Osteocyte (in vitro differentiated cells): ENCODE measurements around the gene KIAA0232. TPM values are rescaled to one million over a fixed set of nuclear protein-coding genes. Genes with fewer than 3 reads are reported as not detected.
"Not testable (repeated sequence)": the region's sequence is repeated elsewhere in the genome, so short reads cannot be mapped to it uniquely, and the experiment has no call there.

Experiments used
- DNase-seq: peaks from one replicate; pipeline ENCODE4 v3.0.0; 2021; ENCODE audit warnings: mixed read lengths; ENCODE audit not compliant: unreplicated experiment; ENCODE audit errors: extremely low spot score
- H3K27ac Mint-ChIP-seq: one replicate; pipeline ENCODE4 v1.8.0; 2021; ENCODE audit warnings: mild to moderate bottlenecking, mixed read lengths; ENCODE audit not compliant: unreplicated experiment
- H3K27me3 Mint-ChIP-seq: one replicate; pipeline ENCODE4 v1.8.0; 2021; ENCODE audit warnings: mixed read lengths; ENCODE audit not compliant: unreplicated experiment
- H3K36me3 Mint-ChIP-seq: one replicate; pipeline ENCODE4 v1.8.0; 2021; ENCODE audit warnings: mixed read lengths; ENCODE audit not compliant: unreplicated experiment
- H3K4me1 Mint-ChIP-seq: one replicate; pipeline ENCODE4 v1.8.0; 2021; ENCODE audit warnings: mixed read lengths; ENCODE audit not compliant: unreplicated experiment
- H3K4me3 Mint-ChIP-seq: one replicate; pipeline ENCODE4 v1.8.0; 2021; ENCODE audit warnings: mild to moderate bottlenecking, moderate library complexity, mixed read lengths; ENCODE audit not compliant: unreplicated experiment
- H3K9me3 Mint-ChIP-seq: one replicate; pipeline ENCODE4 v1.8.0; 2021; ENCODE audit warnings: mixed read lengths; ENCODE audit not compliant: unreplicated experiment
- total RNA-seq: library from RNA; stranded (reverse); gene quantifications from 2 replicates; pipeline ENCODE4 v1.2.1, GENCODE V29; 2021
- TF ChIP-seq, protein P1 (sequence below): fragments of 200-600 bp; sonication (generic); IDR thresholded peaks from 2 replicates; pipeline ENCODE4 v1.5.0; 2021; ENCODE audit warnings: antibody characterized with exemption, mild to moderate bottlenecking, moderate library complexity

Gene KIAA0232
- total RNA-seq, 1 donor from 2014 or later = 27.1 TPM

DNA sequence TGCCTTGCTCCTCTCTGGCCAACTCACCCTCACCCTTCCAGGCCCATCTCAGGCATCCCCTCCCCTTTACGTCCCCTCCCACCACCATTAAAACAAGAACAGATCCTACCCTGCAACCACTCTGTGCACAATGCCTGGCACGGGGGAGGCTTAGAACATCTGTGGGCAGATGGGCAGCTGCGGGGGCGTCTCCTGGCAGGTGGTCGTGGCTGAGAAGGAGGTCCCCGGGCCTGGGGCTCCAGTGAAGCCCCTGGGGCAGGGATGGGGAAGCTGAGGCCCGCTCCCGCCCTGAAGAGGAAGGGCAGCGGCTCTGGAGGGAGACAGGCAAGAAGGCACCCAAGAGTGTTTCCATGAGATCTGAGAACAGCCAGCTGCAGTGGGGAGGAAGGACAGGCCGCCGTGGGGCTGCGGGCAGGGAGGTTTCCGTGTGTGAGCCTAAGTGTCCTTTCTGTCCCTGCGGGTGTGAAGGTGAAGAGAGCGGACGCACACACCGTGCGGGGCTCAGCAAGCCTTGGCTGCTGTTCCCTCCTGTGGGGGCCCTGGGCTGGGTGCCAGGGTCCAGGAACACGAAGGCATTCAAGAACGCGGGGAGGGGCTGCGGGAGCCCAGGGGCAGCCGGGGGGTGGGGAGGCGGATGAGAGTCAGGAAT is 119.3 kb downstream of the KIAA0232 start:
- H3K4me1 Mint-ChIP-seq = no peaks in the 10 kb centered on the region
- TF ChIP-seq, protein P1, sequence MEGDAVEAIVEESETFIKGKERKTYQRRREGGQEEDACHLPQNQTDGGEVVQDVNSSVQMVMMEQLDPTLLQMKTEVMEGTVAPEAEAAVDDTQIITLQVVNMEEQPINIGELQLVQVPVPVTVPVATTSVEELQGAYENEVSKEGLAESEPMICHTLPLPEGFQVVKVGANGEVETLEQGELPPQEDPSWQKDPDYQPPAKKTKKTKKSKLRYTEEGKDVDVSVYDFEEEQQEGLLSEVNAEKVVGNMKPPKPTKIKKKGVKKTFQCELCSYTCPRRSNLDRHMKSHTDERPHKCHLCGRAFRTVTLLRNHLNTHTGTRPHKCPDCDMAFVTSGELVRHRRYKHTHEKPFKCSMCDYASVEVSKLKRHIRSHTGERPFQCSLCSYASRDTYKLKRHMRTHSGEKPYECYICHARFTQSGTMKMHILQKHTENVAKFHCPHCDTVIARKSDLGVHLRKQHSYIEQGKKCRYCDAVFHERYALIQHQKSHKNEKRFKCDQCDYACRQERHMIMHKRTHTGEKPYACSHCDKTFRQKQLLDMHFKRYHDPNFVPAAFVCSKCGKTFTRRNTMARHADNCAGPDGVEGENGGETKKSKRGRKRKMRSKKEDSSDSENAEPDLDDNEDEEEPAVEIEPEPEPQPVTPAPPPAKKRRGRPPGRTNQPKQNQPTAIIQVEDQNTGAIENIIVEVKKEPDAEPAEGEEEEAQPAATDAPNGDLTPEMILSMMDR = no peak
- no peaks in the 10 kb centered on the region for H3K9me3 Mint-ChIP-seq
- H3K27me3 Mint-ChIP-seq = no peaks in the 10 kb centered on the region
- no peak overlapping the region for H3K4me3 Mint-ChIP-seq
- no peak overlapping the region for H3K27ac Mint-ChIP-seq
- H3K36me3 Mint-ChIP-seq = no peaks in the 10 kb centered on the region
- no peak for DNase-seq

DNA sequence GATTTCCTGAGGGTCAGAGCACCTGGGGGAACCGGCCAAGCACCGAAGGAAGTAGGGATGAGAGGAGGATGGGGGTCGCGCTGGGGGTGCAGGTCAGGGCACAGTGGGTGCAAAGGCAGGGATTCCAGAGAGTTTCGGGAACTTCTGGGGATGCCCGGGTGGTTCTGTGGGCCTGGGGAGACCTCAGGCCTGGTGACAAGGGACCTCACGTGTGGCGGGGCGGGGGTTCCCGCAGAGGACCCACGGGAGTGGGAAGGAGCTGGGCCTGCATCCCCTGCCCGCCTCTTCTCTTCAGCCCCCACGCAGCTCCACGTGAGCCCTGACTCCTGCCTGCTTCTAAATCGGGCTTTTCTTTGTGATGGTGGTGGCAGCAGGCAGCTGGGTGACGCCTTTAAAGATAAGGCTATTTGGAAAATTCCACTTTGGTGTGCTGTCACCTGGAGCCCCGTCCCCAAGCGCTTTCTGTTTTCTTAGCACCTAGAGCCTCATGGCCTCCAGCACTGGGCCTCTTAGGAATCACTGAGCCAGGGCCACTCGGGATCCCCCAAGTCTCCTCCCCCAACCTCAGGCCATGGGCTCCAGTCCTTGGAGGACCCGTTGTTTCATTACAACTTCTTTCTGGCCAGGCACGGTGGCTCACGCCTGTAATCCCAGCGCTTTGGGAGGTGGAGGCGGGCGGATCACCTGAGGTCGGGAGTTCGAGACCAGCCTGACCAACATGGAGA is 120.0 kb downstream of the KIAA0232 start:
- H3K4me1 Mint-ChIP-seq = no peaks in the 10 kb centered on the region
- H3K27me3 Mint-ChIP-seq = peaks cover 4% of the 10 kb centered on the region
- no peak overlapping the region for H3K4me3 Mint-ChIP-seq
- H3K27ac Mint-ChIP-seq = no peak overlapping the region
- H3K9me3 Mint-ChIP-seq = no peaks in the 10 kb centered on the region
- TF ChIP-seq, protein P1 = no peak
- DNase-seq = no peak
- no peaks in the 10 kb centered on the region for H3K36me3 Mint-ChIP-seq

DNA sequence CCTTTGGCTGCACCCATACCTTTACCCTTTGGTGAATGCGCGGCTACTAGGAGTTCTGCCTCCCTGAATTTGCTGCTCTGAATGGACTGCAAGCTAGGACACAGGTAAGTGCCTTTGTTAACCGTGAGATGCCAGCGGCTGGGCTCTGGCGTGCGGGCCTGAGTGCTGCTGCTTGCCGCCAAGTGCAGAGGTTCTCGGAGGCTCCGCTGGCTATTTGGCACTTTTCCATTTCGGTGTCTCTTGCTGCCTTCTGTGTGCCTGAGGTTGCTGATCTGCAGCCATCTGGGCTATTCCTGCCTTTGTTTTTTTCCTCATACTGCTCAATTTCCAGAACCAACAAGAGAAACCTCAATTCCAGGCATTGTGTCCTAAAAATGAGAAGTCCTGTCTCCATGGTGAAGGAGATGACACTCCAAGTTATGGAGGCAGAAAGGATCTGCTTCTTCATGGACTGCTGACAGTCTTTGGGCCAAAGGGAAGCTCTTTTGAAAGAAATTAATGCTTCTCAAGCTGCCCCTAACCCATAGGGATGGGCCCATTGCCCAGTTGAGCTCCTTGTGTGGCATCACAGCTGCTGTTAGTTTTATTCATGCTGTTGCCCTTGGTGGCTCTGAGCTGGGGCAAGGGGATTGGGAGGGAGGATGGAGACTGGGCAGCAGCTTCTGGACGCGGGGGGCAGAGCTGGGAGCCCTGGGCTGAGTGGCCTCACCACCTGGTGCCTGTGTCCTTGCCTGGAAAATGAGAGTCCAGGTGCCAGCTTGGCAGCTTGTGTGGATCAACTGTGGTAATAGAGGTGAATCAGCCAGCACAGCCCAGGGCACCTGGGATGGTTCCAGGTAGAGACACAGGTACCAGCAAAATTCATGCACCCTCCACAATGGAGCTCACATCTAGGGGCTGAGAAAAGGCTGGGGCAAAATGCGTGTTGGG is 123.3 kb downstream of the KIAA0232 start:
- TF ChIP-seq, protein P1 = no peak
- Mint-ChIP-seq H3K4me3 (no peak overlapping the region), H3K27ac (no peak overlapping the region), H3K9me3 (no peaks in the 10 kb centered on the region), H3K36me3 (no peaks in the 10 kb centered on the region), H3K27me3 (peaks cover 4% of the 10 kb centered on the region), H3K4me1 (peaks cover 17% of the 10 kb centered on the region)
- DNase-seq = no peak

DNA sequence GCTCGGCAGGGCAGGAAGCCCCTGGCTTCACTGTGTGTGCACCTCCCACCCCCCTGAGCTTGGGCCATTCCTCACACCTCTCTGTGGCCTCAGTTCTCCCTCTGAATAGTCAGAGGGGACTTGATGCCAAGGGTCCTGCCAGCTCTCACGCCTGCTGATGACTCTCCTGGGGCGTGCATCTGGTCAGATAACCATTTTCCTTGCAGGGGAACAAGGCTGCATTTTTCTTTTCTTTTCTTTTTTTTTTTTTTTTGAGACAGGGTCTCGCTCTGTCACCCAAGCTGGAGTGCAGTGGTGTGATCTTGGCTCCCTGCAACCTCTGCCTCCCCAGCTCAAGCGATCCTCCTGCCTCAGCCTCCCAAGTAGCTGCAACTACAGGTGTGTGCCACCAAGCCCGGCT is 124.0 kb downstream of the KIAA0232 start:
- not testable (repeated sequence) for H3K27ac Mint-ChIP-seq, DNase-seq, H3K36me3 Mint-ChIP-seq, H3K9me3 Mint-ChIP-seq, H3K4me3 Mint-ChIP-seq, H3K27me3 Mint-ChIP-seq
- H3K4me1 Mint-ChIP-seq = peaks cover 19% of the 10 kb centered on the region

DNA sequence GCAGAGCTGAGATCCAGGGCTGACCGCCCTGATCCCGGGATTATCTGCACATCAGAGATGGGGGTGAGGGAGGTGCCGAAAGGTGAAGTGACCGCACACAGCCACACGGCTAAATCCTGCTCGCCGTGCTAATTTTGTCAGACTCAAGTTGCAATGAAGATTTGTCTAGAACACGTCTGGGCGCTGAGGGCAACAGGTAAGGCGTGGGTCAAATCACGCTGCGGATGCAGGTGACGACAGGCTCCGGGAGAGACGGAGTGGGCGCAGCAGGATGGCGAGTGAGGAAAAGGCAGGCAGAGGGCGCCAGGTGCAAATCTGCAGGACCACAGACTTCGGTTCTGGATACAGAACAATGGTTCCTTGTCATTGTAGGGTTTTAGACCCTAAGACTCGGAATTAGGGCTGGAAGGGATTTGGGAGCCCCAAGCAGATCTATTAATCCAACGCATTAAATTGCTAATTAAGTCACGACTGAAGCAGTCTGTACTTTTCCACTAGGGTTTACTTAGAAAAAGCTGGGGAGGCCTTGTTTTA is 125.2 kb downstream of the KIAA0232 start:
- Mint-ChIP-seq H3K36me3 (no peaks in the 10 kb centered on the region), H3K4me3 (peak overlapping the region; percentile 16), H3K9me3 (no peaks in the 10 kb centered on the region), H3K27ac (no peak overlapping the region), H3K27me3 (peaks cover 4% of the 10 kb centered on the region), H3K4me1 (peaks cover 21% of the 10 kb centered on the region)
- DNase-seq = no peak
- TF ChIP-seq, protein P1 = peak; percentile 54
